ENCODE measurements around the gene MAOB.

Gene MAOB

DNA sequence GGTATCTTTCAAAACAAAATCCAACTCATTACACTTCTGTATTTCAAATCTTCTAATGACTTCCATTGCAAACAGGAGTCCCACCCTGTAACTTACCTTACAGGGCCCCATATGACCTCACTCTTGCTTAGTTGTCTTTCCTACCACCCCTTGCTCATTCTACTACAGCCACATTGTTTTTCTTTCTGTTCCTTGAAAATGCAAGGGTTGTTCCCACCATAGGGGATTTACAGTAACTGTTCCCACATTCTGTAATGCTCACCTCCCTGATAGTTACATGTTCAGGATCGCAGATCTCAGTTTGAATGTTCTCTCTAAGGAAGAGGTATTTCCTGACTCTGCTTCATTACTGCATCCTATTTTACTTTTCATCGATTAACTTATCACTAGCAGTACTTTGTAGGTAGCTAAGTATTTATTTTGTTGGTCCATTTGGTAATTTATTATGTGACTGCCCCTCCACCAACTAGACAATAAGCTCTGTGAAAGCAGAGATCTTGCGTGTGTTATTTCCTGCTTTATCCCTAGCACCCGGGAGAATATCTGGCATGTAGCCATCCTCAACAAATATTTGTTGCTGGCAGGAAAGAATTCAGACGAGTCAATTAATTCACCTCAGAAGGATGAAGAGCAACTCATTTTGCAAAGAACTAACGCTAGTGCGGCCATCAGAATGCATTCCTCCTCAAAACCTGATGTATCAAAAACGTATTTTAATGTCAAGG lies 21.4 kb downstream of the MAOB start:
- no peak for DNase-seq (ENCODE audit: low spot score)

DNA sequence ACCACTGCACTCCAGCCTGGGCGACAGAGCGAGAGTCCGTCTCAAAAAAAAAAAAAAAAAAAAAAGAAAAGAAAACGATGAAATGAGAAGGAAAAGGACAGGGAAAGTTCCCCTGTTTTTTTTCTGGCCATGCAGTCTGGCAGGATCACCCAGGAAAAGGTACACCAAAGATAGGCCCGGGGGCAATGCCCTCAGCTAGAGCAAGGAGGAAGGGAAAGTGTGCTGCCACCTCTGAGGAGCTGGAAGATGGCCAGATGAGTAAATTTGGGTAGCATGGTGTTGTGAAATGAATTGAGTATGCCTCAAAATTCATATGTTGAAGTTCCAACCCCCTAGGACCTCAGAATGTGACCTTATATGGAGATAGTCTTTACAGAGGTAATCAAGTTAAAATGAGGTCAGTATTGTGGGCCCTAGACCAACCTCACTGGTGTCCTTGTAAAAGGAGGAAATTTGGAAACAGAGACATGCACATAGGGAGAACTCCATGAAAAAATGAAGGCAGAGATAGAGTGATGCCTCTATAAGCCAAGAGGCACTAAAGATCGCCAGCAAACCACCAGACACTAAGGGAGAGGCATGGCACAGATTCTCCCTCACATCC lies 28.9 kb downstream of the MAOB start:
- no peak for DNase-seq (ENCODE audit: low spot score)

DNA sequence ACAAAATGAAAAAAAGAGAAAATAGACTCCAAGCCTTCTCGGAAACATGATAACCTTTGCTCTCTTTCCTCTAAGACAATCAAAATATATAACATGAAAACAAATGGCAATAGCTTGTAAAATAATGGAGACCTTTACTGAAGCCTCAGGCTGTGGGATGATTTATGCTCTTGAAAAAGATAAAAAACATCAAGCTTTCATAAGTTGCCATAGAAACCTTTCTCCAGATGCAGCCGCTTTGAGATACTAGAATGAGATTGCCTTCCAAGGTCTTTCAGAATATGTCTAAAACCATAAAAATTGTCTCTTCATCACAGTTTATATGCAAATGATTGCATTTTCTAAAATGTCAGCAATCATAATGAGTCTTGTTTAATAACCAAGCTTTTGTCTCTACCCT lies 31.6 kb downstream of the MAOB start:
- no peak for DNase-seq (ENCODE audit: low spot score)

DNA sequence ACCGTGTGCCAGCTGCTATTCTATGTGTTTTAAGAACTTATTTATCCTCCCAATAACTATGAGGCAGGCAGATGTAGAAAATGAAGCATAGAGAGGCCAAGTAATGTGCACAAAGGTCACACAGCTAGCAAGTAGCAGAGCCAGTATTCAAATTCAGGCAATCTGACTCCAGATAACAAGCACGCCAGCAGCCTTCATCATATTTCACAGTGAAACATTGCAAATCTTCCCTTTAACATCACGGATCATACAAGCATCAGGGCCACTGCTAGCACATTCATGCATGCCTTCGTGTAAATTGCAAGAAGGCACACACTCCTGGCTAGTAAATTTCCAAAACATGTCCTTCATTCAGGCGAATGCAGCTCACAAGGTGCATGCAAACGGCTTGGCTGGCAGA lies 33.1 kb downstream of the MAOB start:
- no peak for DNase-seq (ENCODE audit: low spot score)

DNA sequence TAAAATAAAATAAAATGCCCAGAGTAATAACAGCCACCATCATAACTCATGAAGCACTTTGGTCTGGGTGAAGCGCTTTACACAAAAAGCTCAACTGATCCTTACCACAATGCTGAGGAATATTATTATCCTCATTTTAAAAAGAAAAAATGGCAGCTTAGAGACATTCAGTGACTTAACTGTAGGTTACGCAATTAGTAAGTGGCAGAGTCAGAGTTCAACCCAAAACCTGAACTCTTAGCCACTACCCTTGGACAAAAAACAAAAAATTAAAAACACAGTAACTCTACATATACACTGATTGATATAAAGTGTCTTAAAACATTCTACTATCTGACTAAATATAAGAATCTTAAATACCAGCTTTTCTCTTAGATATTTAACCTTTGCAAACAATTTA lies 34.9 kb downstream of the MAOB start:
- no peak for DNase-seq (ENCODE audit: low spot score)

DNA sequence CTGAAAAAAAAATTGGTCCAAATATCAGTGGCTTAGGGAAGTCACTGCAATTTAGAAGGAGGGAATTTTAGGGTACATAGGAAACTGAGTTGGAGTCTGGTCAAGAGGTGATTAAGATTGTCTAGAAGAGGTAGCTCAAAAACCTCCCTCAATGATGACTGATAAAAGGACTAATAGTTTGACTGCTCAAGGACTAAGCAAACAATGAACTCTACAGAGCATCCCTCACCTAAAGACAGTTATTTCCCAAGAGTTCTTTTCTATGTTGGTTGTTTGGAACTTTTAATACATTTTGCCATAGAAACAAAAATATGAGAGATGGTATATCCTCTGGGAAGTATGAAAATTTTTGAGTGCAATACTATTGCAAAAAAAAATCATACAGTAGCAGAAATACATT lies 35.7 kb downstream of the MAOB start:
- DNase-seq (ENCODE audit: low spot score) = no peak

DNA sequence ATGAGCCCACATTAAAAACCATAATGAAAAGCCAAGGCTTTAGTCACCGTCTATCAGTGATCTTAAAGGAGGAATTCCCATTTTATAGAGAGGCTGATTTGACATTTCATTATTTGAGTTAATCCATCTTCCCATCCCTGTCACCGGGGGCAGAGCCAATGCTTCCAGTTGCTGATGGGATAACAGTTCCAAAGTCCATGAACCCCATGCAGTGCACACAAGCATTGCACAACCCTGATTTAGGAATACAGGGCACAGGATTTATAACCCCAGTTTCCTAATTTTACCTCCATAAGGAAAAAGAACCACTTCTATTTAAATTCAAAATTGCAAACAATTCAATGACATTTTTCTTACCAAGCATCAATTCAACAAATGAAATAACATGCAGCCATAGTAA lies 36.5 kb downstream of the MAOB start:
- no peak for DNase-seq (ENCODE audit: low spot score)

DNA sequence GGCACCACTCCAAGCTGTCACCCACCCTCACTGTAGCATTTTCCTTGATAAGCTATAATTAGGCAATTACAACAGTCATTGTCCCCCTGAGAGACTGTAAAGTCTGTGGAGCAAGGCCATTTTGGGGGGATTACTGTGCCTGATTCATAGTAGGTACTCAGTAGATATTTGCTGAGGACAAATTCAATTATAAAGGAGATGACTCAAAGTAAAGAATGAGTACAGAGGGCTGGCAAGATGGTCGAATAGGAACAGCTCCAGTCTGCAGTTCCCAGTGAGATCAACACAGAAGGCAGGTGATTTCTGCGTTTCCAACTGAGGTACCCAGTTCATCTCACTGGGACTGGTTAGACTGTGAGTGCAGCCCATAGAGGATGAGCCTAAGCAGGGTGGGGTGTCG lies 42.0 kb downstream of the MAOB start:
- no peak for DNase-seq (ENCODE audit: low spot score)

DNA sequence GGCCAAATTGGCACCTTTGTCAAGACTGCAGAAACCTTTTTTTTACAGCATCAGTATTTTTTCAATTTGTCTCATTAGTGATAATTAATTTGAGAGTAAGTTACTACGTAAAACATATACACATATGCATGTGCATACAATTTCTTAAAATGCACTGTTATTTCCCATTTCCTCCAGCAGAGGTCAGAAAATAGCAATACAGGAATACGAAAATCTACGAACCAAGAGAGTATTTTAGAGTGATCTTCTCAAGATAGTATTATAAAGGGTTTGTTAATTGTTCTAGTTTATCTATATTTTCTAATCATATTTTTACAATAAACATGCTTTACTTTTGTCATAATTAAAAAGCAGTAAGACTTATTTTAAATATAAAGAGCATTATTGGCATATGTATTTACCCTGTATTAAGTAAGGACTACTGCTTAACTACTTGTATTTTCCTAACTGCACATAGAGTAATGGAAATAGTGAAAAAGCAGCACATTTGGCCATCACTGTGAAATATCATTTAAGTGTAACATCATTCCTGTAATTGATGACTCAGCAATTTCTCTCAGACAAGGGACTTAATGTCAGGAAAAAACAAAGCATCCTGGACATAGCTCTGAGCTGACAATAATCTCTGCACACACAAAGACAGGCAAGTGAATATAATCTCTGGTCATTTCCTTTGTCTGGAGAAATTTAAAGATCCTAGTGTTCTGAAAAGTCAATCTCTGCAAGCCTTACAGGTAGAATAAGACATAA lies 45.6 kb downstream of the MAOB start:
- DNase-seq (ENCODE audit: low spot score) = peak; percentile 3

DNA sequence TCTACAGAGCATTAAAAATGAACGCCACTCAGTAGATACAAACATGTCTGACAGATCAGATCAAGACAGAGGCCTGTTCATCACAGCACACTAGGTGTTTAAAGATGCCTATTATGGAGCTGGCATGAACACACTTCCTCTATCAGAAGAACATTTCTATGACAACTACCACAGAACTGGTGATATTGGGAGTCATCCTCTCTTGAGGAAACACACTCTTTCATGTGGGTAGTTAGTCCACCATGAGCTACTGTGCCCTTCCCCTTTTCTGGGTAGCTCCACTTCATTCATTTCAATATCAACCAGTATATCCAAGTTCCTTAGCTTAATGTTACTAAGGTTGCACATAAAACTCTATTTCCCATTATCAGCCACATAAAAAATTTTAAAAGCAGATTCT lies 46.7 kb downstream of the MAOB start:
- no peak for DNase-seq (ENCODE audit: low spot score)

DNA sequence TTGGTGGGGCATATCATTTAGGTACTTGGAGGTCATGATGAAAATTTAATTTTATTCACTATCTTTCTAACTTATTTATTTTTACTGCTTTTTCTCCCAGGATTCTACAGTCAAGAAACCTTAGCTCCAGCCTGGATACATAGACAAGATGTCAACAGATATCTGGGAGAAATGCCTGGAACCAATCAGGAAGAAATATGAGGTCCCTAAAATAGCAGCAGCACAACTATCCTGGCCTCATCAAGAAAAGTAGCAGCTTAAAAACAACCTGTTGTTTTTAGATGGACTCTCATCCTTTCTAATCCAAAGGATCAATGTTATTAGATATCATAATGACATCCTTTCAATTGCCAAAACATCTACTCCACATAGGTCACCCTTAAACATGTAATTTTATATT lies 54.5 kb downstream of the MAOB start:
- no peak for DNase-seq (ENCODE audit: low spot score)

DNA sequence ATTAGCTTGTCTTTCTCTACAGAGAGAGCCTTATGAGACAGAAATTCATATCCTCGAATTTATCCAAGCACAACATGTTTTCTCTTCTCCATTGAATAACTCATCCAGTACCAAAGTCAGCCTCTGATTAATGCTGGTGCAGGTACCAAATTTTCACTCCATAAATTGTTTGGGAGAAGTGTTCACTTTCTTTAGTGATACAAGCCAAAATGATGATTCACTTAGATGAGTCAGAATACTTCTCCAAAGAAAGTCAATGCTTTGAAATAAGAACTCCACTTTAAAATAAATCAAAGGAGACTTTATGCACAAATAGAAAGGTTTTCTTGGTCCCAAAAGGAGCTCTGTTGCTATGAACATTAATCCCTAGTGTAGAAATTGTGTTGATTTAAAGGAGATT lies 60.2 kb downstream of the MAOB start:
- no peak for DNase-seq (ENCODE audit: low spot score)

DNA sequence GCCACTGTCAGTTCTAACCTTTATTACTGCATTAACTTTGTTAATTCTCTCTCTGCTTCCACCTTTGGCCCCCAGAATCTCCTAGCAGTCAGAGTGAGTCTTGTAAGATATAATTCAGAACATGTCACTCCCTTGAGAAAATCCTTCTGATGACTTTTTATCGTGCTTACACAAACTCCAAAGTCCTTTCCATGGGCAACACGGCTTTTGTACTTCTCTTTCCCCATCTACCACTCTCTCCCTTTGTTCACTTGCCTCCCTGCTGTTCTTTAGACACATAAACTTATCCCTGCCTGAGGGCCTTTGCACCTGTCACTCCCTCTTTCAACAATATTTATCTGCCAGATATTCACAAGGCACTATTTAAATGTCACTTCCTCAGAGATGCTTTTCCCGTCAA lies 64.8 kb downstream of the MAOB start:
- no peak for DNase-seq (ENCODE audit: low spot score)

DNA sequence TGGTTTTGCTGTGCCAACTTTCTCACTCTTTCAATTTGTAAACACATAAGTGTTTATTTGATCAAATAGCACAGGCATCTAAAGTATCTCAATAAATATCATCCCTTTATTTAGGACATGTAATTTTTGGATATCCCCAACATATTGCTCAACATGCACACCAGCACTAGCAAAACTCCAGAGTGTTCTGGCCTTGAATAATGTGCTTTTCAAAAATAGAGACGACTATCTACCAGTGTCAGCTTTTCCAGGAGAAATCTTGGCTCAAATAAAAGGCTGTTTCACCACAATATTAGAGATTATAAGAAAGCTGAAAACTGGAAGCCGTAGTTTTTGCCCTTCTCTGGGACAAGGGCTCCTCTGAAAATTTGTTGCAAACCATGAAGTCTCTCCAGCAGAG lies 67.0 kb downstream of the MAOB start:
- DNase-seq (ENCODE audit: low spot score) = no peak

DNA sequence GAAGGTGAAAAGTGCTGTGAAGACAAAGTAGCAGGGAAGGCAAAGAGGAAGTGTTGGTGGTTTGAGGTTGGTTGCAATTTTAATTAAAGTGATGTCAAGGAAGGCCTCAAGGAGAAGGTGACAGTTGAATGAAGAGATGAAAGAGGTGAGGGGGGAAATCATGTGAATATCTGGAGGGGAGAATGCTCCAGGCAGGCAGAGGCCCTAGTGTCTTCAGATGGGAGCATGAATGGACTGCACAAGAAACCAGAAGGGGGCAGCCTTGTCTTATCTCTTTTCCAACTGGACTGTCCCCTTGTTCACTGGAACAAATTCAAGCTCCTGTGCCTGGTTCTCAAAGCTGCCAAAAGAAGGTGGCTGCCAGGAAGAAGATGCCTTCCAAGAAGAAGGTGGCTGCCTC lies 68.4 kb downstream of the MAOB start:
- DNase-seq (ENCODE audit: low spot score) = no peak

DNA sequence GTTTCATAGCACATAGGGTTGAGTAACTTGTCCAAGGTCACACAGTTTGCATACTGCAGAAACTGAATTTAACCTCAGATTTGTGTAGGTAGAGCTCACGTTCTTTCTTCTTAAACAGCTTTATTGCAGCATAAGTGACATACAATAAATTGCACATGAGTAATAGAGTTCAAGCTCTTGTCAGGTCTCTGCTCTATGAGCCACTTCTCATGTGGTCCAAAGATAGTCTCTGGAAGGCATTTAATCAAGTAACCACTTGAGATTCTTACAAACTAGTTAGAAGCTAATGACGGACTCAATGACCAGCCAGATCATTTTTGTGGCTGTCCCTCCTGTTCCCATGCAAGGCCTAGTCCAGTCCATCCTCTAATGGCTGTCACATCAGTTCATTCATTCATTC lies 68.9 kb downstream of the MAOB start:
- DNase-seq (ENCODE audit: low spot score) = no peak

DNA sequence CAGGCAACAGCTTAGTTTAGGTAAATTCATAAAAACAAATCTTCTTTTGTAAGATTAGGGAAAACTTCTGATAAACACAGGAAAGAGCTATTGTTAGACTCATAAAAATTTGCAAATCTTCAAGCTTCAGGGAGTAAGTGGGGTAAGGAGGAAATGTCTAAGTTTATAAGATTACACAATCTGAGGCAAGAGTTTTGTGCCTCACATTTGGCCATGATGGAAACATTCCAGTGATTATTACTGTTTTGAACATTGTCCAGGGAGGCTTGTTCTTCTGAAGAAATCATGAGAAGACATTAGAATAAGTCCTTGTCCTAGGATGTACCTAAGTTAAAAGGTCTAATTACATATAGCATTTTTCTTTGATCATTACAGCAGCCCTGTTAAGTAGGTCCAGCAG lies 72.8 kb downstream of the MAOB start:
- DNase-seq (ENCODE audit: low spot score) = no peak

DNA sequence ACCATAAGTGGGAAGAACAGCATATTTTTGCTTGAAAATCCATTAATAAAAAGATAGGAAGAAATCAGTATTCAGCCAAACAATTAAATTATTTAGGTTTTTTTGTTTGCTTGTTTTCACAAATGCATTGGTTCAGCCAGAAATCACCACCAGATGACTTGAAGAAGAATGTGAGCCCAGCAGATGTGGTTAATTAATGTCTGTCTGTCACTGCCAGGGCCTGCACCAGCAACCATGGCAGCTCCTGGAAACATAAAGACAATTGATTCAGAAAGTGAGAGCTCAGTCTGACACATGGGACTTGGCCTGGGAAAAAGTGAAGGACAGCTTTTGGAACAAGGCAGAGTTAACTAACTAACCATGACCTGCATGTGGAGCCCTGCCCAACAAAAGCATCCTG lies 74.0 kb downstream of the MAOB start:
- DNase-seq (ENCODE audit: low spot score) = no peak

DNA sequence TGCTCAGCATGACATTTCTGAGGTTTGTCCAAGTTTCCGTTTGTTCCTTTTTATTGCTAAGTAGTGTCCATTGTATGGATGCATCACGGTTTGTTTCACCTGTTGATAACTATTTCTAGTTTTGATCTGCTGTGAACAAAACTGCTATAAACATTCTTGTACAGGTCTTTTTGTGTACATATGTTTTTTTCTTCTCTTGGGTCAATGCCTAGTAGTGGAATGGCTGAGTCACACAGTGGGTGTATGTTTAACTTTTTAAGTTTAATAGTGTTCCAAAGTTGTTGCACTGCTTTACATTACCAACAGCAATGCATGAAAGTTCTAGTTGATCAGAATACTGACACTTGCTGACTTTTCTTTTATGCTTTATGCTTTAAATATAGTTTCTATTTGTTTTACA lies 76.7 kb downstream of the MAOB start:
- no peak for DNase-seq (ENCODE audit: low spot score)

DNA sequence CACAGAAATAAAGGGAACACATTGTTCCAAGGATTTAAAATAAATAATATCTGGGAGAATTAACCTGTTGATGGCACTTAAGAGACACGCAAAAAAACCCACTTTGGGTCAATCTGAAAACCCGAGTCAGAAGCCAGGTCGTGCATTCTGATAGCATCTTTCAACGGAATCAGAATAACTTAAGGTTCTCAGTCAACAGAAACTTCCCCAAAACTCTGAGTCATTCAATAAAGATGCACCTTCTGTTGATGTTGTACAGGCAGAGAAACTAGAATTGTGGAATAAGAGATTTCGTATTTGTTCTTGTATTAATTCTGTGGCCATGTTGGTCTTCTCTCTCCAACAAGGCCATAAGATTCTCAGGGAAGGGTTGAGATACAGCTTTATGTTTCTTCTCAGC lies 78.2 kb downstream of the MAOB start:
- DNase-seq (ENCODE audit: low spot score) = no peak

DNA sequence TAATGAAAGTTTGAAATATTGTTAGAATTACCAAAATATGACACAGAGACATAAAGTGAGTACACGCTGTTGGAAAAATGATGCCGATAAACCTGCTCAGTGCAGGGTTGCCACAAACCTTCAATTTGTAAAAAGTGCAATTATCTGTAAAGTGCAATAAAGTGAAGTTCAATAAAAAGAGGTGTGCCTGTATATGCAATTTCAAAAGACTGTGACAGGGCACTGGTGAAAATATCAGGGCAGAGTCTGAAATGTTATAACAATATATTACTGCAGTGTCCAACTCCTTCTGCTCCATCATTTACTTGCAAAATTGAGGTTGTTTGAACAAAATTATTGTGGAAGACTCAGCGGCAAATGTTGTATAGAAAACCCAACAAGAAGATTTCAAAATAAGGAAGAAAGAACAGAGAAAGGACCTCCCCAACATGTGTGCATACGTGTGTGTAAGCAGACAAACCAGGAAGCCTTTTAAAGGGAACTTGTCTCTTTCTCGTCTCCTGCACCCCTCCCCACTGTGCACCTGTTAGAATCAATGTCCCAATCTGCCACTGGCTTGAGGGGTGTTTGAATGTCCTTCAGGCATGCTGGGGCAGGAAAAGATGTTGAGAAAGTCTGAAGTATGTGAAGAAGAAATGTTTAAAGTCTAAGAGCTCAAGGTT lies 96.2 kb downstream of the MAOB start:
- no peak for DNase-seq (ENCODE audit: low spot score)

DNA sequence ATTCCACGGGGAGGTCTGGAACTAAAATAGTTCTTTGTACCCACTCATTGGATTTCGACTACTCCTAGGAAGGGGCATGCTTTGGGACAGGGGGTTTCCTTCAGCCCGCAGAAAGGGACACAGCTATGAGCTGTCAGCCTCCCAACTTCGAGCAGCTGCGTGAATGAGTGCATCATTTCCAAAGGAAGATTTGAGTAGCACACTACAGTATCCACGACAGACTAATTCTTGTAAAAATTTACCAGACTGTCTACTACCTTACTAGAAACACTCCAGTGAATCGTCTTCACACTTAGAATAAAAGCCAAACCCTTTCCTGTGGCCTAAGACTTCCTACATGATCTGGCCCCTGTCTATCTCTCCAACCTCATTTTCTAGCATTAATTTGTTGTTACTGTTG lies 124.2 kb downstream of the MAOB start:
- DNase-seq (ENCODE audit: low spot score) = no peak

DNA sequence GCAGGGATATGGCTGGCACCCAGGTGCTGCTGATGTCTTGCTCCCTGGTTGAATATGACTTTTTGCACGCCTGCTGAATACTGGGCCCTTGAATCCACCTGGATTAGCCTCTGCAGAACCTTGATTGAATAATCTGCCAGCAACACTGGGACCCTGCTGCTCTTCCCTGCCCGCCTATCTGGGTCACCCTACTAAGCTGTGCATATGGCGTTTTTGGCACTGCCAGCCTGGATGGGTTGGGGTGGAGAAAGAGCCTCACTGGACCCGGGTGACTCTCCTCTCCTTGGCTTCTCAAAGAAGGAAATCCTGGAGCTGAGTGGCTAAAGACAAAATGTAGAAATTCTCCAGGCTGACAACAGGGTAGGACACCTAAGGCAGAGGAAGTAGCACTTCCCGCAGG lies 126.2 kb downstream of the MAOB start:
- no peak for DNase-seq (ENCODE audit: low spot score)

All from hepatic stellate cell (primary cell).